ENCODE results near the gene CTSH.

The CTSH gene

DNA sequence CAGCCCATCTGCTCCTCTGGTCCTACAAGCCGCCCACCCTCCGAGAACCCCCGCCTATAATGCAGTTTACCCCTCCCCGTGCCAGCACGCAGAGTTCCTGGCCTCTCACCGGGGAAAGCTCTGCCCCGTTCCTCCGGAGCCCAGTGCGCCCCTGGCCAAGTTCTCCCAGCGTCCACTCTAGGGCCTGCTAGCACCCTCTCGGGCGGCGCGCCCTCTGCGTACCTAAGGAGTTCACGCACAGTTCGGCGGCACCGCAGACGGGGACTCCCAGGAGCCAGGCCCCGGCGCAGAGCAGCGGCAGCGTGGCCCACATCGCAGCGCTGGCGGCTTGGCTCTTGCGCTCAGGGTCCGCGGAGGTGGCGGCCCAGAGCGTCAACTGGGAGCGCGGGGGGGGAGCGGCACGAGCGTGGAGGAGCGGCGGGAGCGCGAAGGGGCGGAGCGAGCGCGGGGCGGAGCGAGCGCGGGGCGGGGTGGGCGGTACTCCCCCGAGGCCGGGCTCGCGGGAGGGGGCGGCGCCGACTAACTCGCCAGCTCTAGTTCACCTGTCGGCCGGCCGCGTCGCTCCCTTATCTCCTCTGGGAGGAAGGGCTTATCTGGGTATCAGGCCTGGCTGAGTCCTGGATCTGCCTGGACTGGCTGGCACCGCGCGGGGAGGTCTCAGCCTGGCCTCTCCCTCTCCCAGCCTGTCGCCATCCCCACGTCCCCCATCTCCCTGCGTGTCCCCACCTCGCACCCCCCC lies at the start of gene CTSH:
Gene CTSH (minus strand): TSS at position 378 of the 739 bp plus-strand sequence. CDS start 65 bp downstream, at position 313.
- peak; percentile 83 for DNase-seq

GRCh38 chr15:78993931-78994530 lies 49.2 kb upstream of the CTSH start:
- DNase-seq: no peak

DNA sequence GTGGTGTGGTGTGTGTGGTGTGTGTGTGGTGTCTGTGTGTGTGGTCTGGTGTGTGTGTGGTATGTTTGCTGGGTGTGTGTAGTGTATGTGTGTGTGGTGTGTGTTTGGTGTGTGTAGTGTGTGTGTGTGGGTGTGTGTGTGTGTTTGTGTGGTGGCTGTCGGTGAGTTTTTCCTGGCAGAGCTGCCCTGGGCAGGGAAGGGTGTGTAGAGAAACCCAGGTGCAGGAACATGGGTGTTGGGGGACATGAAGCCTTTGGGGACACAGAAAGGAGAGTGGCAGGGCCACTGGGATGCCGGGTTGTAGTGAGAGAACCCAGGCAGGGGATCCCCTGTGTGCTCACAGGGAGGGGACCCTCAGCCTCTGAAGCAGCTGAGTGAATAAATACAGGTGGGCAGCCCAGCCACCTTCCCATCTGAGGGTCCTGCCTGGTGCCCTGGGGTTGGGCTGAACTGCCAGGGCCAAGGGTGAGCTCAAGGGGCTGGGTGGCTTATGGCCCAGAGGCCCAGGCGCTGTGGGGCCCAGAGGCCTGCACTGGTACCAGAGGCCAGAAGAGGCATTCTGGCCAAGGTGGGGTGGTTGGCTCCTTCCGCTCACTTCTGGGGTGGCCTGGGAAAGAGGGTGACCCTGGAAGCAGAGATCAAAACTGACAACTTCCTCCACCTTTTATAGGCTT lies 48.5 kb upstream of the CTSH start:
- no peak for DNase-seq

- no peak for DNase-seq
These were observed 47.8 kb upstream of the CTSH start for GRCh38 chr15:78992416-78993256.

DNA sequence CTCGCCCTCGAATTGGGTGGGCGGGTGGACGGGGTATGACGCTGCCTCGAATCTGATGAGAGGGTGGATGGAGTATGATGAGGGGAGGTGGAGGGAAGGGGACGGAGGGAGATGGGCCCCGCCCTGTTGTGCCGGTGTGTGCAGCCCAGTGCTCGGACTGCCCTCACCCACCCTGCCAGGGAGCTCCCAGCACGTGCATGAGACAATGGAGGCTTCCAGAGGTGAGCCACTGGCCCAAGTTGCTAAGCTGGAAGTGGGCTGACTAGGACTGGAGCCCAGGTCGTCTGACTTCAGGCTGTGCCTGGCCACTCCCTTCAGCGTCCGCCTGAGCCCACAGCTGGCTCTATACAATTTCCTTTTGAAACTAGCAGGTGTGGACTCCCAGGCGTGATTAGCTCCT lies 47.0 kb upstream of the CTSH start:
- DNase-seq: no peak

DNA sequence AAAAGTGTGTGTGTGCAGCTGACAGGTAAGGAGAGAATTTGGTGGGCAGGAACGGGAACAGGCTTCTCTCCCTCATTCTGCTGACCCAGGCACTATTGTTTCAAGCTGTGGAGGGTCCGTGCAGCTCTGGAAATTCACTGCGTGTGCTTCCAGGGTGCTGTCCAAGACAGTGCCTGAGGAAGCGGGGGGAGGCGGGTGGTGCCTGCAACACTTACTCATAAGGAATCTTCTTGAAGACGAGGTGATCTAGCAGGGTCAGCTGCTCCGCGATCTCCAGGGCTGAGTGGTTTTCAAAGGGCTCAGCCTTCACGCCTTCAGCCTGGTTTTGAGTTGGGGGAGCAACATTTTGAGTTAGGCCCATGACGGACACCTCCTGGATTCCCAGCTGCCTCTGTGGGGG lies 46.6 kb upstream of the CTSH start:
- no peak for DNase-seq

DNA sequence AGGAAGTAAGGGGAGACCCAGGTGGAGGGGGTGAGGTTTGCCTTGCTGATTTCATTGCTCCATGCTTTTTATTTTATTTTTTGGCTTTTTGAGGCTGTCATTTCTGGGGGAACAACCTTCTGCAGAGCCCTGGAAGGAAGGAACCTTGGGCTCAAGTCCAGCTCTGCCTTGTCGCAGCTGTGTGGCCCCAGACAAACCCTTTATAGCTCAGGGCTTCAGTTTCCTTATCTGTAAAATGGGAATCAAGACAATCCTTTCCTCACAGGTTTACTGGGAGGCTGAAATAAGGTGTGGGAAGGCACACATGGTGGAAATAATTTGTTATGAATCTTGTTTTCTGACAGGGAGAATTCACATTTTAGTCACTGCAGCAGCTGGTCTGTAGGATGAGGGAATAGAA lies 45.4 kb upstream of the CTSH start:
- DNase-seq: no peak

- no peak for DNase-seq
These were observed 44.9 kb upstream of the CTSH start for GRCh38 chr15:78989701-78990240.

DNA sequence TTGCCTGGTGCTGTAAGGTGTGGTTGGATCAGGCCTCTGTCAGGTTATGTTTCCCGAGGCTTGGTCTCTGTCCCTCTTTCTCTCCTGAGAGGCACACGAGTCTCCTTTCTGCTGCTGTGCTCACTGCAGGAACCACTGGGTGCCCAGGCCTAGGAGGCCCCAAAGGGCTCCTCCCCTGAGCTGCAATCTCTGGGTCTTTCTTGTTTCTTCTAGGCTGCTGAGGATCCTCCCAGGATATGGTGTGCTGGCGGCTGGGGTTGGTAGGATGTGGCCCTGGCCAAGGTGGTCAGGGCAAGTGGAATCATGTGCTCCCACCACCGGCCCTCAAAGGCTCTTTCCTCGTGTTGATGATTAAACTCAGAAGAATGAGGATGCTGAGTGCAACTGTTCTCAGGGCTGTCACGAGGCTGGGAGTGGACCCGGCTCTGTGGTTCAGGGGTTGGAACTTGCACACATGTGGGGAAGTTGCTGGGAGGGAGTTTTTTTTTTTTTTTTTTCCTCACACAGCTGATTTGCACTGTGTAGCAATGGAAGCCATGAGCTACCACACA lies 43.6 kb upstream of the CTSH start:
- DNase-seq: no peak

GRCh38 chr15:78987556-78988360 lies 42.9 kb upstream of the CTSH start:
- no peak for DNase-seq

- no peak for DNase-seq
These were observed 41.1 kb upstream of the CTSH start for GRCh38 chr15:78985859-78986475.

DNA sequence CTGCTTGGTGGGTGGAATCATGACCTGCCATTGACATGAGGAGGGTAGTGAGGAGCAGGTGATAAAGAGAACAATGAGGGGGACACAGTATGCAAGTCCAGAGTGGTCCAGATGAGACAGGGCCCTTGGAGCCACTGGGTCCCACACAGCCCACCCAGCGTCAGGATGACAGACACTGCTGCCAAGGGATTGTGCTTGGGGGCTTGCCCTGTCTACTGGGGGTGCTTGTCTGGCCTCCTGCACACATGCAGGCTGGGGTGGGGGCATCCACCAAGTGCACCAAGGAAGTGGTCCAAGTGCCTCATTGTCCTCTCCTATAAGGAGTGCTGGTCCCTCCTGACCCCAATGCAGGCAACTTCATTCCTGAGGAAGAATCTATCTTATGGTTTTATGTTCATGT lies 39.2 kb upstream of the CTSH start:
- DNase-seq: no peak

GRCh38 chr15:78983146-78983918 lies 38.5 kb upstream of the CTSH start:
- DNase-seq: no peak

- DNase-seq: no peak
These were observed 37.9 kb upstream of the CTSH start for GRCh38 chr15:78982736-78983135.

DNA sequence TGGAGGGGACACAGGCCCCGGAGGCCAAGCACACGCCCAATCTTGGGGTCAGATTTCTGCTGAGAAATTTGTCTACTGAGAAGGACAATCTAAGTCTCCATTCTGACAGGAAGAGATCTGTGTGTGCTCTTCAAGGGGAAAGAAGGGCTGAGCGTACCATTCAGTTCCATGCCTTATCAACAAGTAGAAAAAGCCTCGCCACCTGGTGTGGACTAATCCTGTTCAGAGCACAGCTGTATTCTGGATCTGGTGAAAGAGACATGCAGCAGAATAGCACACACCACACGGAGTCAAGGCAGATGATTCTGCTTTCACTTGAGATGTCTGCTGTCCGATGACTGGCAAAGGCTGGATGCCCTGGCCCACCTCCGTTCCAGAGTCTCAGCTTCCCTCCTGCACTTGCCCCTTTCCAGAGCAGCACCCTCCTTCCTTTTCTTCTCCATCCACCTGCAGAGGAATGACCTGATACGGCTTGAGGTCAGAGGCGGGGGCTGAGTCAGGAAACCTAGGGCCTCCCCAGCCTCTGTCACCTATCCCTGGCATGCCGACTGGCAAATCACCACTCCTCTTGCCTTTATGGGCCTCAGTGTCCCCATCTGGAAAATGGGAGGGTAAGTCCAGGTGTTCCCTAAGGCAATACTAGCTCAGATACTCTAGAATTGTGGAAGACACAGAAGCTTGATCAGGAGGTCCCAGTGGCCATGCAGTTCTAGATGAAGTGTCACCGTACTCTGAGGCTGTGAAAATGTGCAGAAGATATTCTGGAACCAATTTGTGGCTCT lies 36.9 kb upstream of the CTSH start:
- DNase-seq: no peak

DNA sequence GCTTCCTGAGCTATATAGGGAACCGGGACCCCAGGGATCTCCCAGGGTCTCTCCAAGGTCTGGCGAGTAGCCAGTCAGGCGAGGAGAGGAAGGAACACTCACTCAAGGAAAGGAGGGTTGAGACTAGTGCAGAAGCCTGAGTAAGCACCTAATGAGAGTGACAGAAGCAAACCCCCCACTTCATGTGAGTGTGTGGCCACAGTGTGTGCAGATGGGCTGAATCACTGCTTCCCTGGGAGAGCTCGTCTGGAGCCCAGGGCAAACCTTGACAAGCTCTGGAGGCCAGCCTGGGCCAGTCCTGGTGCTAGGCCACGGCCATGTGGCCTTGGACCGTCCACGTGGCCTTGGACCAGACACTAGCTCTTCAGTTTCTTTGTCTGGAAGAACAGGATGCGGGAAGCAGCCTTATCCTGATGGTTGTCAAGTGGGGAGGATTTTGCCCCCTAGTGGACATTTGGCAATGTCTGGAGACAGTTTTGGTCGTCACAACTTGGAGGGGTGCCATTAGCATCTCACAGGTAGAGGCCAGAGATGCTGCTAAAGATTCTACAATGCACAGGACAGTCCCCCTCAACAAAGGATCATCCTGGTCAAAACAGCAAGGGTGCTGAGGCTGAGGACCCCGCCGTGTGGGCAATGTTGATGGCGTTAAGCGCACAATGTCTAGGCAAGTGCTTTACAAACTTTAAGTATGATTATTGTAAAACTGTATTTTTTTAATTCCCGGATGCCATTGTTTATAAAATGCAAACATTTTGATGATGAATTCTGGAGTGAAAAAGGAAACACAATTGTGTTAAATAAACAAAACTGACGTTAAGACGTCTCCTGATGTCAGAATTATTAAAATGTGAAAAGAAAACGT lies 34.8 kb upstream of the CTSH start:
- peak; percentile 51 for DNase-seq

- no peak for DNase-seq
These were observed 33.8 kb upstream of the CTSH start for GRCh38 chr15:78978601-78979179.
